HepG2 (cell line): ENCODE results near the gene INAFM1. TPM values are rescaled to one million over a fixed set of nuclear protein-coding genes. Genes with fewer than 3 reads are reported as not detected.

Experiments used
- ATAC-seq: fragments of 200-7000 bp; cut with Tn5 transposase; 3 replicates; pipeline ENCODE4 v1.9.1; 2020; ENCODE audit warnings: mild to moderate bottlenecking, moderate library complexity
- BruUV-seq: library from RNA; stranded (reverse); fragments of 400-500 nt; replicated peaks from 2 replicates; lab custom pipeline; 2021; lab: Mats Ljungman, UMichigan
- CTCF ChIA-PET: fragments of 300-600 bp; formaldehyde crosslinking; extraction: SDS; loops from one replicate; lab custom pipeline; 2021; ENCODE audit warnings: low total read pairs, inconsistent platforms, low intra/inter-chr PET ratio; lab: Yijun Ruan, JAX
- POLR2A ChIA-PET: fragments of 350-600 bp; sonication (Branson Sonifier 250); formaldehyde crosslinking; loops from one replicate; lab custom pipeline; 2020; ENCODE audit warnings: antibody characterized with exemption, inconsistent platforms; lab: Yijun Ruan, JAX
- DNase-seq: peaks from one replicate; pipeline ENCODE4 v3.0.0-alpha.2; 2015; ENCODE audit warnings: low spot score
- FAIRE-seq: peaks from 3 replicates; lab custom pipeline; 2011; peaks lifted over from hg19 to GRCh38; lab: Jason Lieb, UNC
- H2AFZ ChIP-seq: one replicate; pipeline ENCODE4 v1.6.1; 2011; ENCODE audit warnings: low read length, inconsistent platforms
- H3K27ac ChIP-seq: fragments of 300-600 bp; 3 replicates; pipeline ENCODE4 v1.8.0; 2011; ENCODE audit warnings: mixed run types, mild to moderate bottlenecking, mixed read lengths, low read length, inconsistent platforms; ENCODE audit not compliant: insufficient read depth; ENCODE audit errors: extremely low read length
- H3K27me3 ChIP-seq, 2 experiments: fragments of 200-600 bp in 1 of 2; 2 replicates in 1 of 2; 3 replicates in 1 of 2; pipeline versions ENCODE4 v1.6.0 to v1.8.0; 2011; ENCODE audit warnings: low read length in 2 of 2, mild to moderate bottlenecking in 2 of 2, moderate library complexity in 2 of 2, inconsistent platforms in 1 of 2; ENCODE audit not compliant: insufficient read depth in 2 of 2, control insufficient read depth in 1 of 2
- H3K36me3 ChIP-seq, 2 experiments: fragments of 200-600 bp in 1 of 2; replicated peaks in 1 of 2; 2 replicates in 1 of 2; 3 replicates in 1 of 2; pipeline versions ENCODE4 v1.5.1 to v1.8.0; 2011; ENCODE audit warnings: low read length in 2 of 2, inconsistent platforms in 1 of 2; ENCODE audit not compliant: insufficient read depth in 2 of 2, control insufficient read depth in 1 of 2
- H3K4me1 ChIP-seq: 2 replicates; pipeline ENCODE4 v1.5.1; 2012; ENCODE audit warnings: low read length, inconsistent platforms; ENCODE audit not compliant: insufficient read depth
- H3K4me2 ChIP-seq: 2 replicates; pipeline ENCODE4 v1.6.0; 2011; ENCODE audit warnings: low read depth, low read length, inconsistent platforms
- H3K4me3 ChIP-seq, 3 experiments: fragments of 200-600 bp in 1 of 3; sonication (generic), shearing (Covaris generic) in 1 of 3; replicated peaks in 1 of 3; 2 replicates each; pipeline ENCODE4 v1.5.1; 2011 to 2016; ENCODE audit warnings: low read length in 3 of 3, inconsistent platforms in 2 of 3, low read depth in 2 of 3, mild to moderate bottlenecking in 2 of 3, control low read depth in 1 of 3, mixed read lengths in 1 of 3; ENCODE audit not compliant: insufficient read depth in 1 of 3
- H3K79me2 ChIP-seq: one replicate; pipeline ENCODE4 v1.6.1; 2011; ENCODE audit warnings: low read length, inconsistent platforms; ENCODE audit not compliant: insufficient read depth
- H3K9ac ChIP-seq: 2 replicates; pipeline ENCODE4 v1.6.0; 2011; ENCODE audit warnings: mild to moderate bottlenecking, low read depth, low read length, inconsistent platforms; ENCODE audit not compliant: insufficient read depth
- H3K9me3 ChIP-seq: 2 replicates; pipeline ENCODE4 v1.5.1; 2012; ENCODE audit warnings: mild to moderate bottlenecking, low read length
- H4K20me1 ChIP-seq: 2 replicates; pipeline ENCODE4 v1.6.0; 2011; ENCODE audit warnings: inconsistent platforms, mild to moderate bottlenecking, low read length, moderate library complexity; ENCODE audit not compliant: insufficient read depth
- DMAP1 ChIP-seq: IDR thresholded peaks from 2 replicates; pipeline ENCODE4 v1.6.1; 2016
- FOSL2 ChIP-seq: sonication (generic); formaldehyde crosslinking; IDR thresholded peaks from 2 replicates; pipeline ENCODE4 v1.4.0; 2020; ENCODE audit warnings: missing genetic modification reagents
- FOXJ3 ChIP-seq: sonication (generic); formaldehyde crosslinking; IDR thresholded peaks from 2 replicates; pipeline ENCODE4 v1.4.0; 2020; ENCODE audit warnings: missing genetic modification reagents, mild to moderate bottlenecking, borderline replicate concordance
- IKZF1 ChIP-seq: fragments of 450-650 bp; IDR thresholded peaks from 2 replicates; pipeline ENCODE4 v1.7.1; 2016
- ZMYM3 ChIP-seq: sonication (generic); formaldehyde crosslinking; IDR thresholded peaks from 2 replicates; pipeline ENCODE4 v1.5.1; 2020; ENCODE audit warnings: mild to moderate bottlenecking, missing genetic modification reagents
- ZNF878 ChIP-seq: sonication (generic); formaldehyde crosslinking; IDR thresholded peaks from 2 replicates; pipeline ENCODE4 v1.8.1; 2023; ENCODE audit warnings: mild to moderate bottlenecking, missing genetic modification reagents, moderate library complexity
- ZSCAN22 ChIP-seq: sonication (generic); formaldehyde crosslinking; IDR thresholded peaks from 2 replicates; pipeline ENCODE4 v1.4.0; 2020; ENCODE audit warnings: mild to moderate bottlenecking, missing genetic modification reagents
- WGBS: methylation state at CpG from one replicate; pipeline ENCODE4 v1.1.6; 2017; ENCODE audit warnings: low lambda C conversion rate; 5-methylcytosine and 5-hydroxymethylcytosine counted together
- in situ Hi-C: cut with HindIII; loops from 2 replicates; pipeline ENCODE4 v1.10.0; 2017; ENCODE audit warnings: low pct_unique_long_range_greater_than_20kb; ENCODE audit not compliant: extremely low pct_ligation_motif_present
- intact Hi-C: fragments of 100-400 bp; cut with micrococcal nuclease; formaldehyde crosslinking; loops from one replicate; pipeline ENCODE4 v1.10.0; 2022; ENCODE audit not compliant: unreplicated experiment
- polyA plus RNA-seq, 8 experiments: library from polyadenylated mRNA; depleted of rRNA in 3 of 8; stranded (reverse) in 7 of 8; unstranded in 1 of 8; fragments of >200 nt; fragmentation: Illumina TruSeq in 4 of 8; extraction: Trizol in 4 of 8; gene quantifications; 2 replicates each; pipeline versions ENCODE4 v1.2.1 to v1.2.3, GENCODE V29; 2011 to 2016; ENCODE audit warnings: low read depth in 4 of 8, missing spikeins in 1 of 8, mixed read lengths in 1 of 8; ENCODE audit not compliant: insufficient read depth in 1 of 8
- total RNA-seq, 5 experiments: library from RNA; depleted of rRNA; stranded (reverse); fragments of >200 nt; fragmentation: Illumina TruSeq; extraction: Trizol; gene quantifications; 2 replicates each; pipeline ENCODE4 v1.2.3, GENCODE V29; 2016; ENCODE audit warnings: low read depth in 1 of 5
- TF ChIP-seq, protein P1 (sequence below): sonication (generic); formaldehyde crosslinking; IDR thresholded peaks from 2 replicates; pipeline ENCODE4 v1.5.1; 2020; ENCODE audit warnings: missing genetic modification reagents, mild to moderate bottlenecking, borderline replicate concordance
- TF ChIP-seq, protein P2 (sequence below): sonication (generic); formaldehyde crosslinking; IDR thresholded peaks from 2 replicates; pipeline ENCODE4 v1.8.1; 2023; ENCODE audit warnings: mild to moderate bottlenecking, missing genetic modification reagents, borderline replicate concordance

INAFM1 gene
- total and polyA plus RNA-seq, 2 of the 13 experiments (the other 11 are each of a cell fraction or from before 2014, with no cell fraction given) = 0.88 to 1.9 TPM

- Histone ChIP-seq H3K4me2 (peak overlapping the region; percentile 27; the same call in 1 of the 2 replicates), H3K36me3 (peaks cover 0 to 3% of the 10 kb centered on the region in 2 experiments; a peak in 2 of 5 replicates), H3K9ac (no peak overlapping the region), H3K4me3 (no peak overlapping the region), H4K20me1 (peaks cover 8% of the 10 kb centered on the region; the same call in 1 of the 2 replicates), H3K4me1 (peaks cover 47% of the 10 kb centered on the region), H3K79me2 (peaks cover 10% of the 10 kb centered on the region), H3K9me3 (no peaks in the 10 kb centered on the region), H2AFZ (no peak overlapping the region), H3K27ac (no peak overlapping the region), H3K27me3 (no peaks in the 10 kb centered on the region)
- ChIA-PET CTCF (no interaction called here), POLR2A (interaction anchor here (1.5 to 1.8 kb wide), 2 partner anchors 9 to 28 kb away, joined by 5 to 16 read pairs; no protein-coding TSS in a partner anchor)
- in situ Hi-C loops (loop anchor here (5.0 kb wide), 1 partner anchor 41 kb away; no protein-coding TSS in a partner anchor), intact Hi-C loops (no loop called here)
- WGBS = 8% methylated on average over 3 of the region's 3 CpGs
- no TSS peak for BruUV-seq
- ATAC-seq (no peak), DNase-seq (peak; percentile 60), FAIRE-seq (no peak)
- TF ChIP-seq FOSL2 (CRISPR knock-in tag) = peak; percentile 83
- no peak for TF ChIP-seq ZNF878 (CRISPR knock-in tag)
Observed at GRCh38 chr19:47253467-47253881, 21.2 kb upstream of the INAFM1 start.

- no peak overlapping the region for H3K4me3 ChIP-seq
- POLR2A ChIA-PET = interaction anchor here (1.5 to 1.8 kb wide), 2 partner anchors 10 to 28 kb away, joined by 5 to 16 read pairs; no protein-coding TSS in a partner anchor
- no peak overlapping the region for H3K4me2 ChIP-seq
Observed at GRCh38 chr19:47253970-47254369, 20.7 kb upstream of the INAFM1 start.

More at GRCh38 chr19:47253970-47254369, 20.7 kb upstream of the INAFM1 start:
- H2AFZ ChIP-seq = no peak overlapping the region
- no peak for ATAC-seq
- 84% methylated on average over 5 of the region's 5 CpGs for WGBS
- no peaks in the 10 kb centered on the region for H3K9me3 ChIP-seq
- intact Hi-C loops (no loop called here), in situ Hi-C loops (loop anchor here (5.0 kb wide), 1 partner anchor 42 kb away; no protein-coding TSS in a partner anchor)
- TF ChIP-seq, protein P1, sequence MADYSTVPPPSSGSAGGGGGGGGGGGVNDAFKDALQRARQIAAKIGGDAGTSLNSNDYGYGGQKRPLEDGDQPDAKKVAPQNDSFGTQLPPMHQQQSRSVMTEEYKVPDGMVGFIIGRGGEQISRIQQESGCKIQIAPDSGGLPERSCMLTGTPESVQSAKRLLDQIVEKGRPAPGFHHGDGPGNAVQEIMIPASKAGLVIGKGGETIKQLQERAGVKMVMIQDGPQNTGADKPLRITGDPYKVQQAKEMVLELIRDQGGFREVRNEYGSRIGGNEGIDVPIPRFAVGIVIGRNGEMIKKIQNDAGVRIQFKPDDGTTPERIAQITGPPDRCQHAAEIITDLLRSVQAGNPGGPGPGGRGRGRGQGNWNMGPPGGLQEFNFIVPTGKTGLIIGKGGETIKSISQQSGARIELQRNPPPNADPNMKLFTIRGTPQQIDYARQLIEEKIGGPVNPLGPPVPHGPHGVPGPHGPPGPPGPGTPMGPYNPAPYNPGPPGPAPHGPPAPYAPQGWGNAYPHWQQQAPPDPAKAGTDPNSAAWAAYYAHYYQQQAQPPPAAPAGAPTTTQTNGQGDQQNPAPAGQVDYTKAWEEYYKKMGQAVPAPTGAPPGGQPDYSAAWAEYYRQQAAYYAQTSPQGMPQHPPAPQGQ (CRISPR knock-in tag) = no peak
- no peak for TF ChIP-seq ZSCAN22 (CRISPR knock-in tag)
- TF ChIP-seq ZMYM3 (CRISPR knock-in tag) = peak; percentile 60; the same call in 1 of the 2 replicates
- TF ChIP-seq IKZF1 = no peak
- TF ChIP-seq, protein P2, sequence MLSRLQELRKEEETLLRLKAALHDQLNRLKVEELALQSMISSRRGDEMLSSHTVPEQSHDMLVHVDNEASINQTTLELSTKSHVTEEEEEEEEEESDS (CRISPR knock-in tag) = no peak
- no peak for TF ChIP-seq FOXJ3 (CRISPR knock-in tag)
- TF ChIP-seq DMAP1 (CRISPR knock-in tag) = no peak
- peaks cover 14% of the 10 kb centered on the region for H3K79me2 ChIP-seq
- DNase-seq = no peak
- no peak overlapping the region for H3K9ac ChIP-seq
- CTCF ChIA-PET = no interaction called here
- peaks cover under 1 to 7% of the 10 kb centered on the region in 2 experiments; a peak in 4 of 5 replicates for H3K36me3 ChIP-seq
- H4K20me1 ChIP-seq = peaks cover 8% of the 10 kb centered on the region; the same call in 1 of the 2 replicates
- FAIRE-seq = no peak
- peaks cover 52% of the 10 kb centered on the region for H3K4me1 ChIP-seq
- H3K27ac ChIP-seq = no peak overlapping the region
- no TSS peak for BruUV-seq
- H3K27me3 ChIP-seq = no peaks in the 10 kb centered on the region
